ENCODE data around the gene AKAP9. TPM values are rescaled to one million over a fixed set of nuclear protein-coding genes. Genes with fewer than 3 reads are reported as not detected.

The AKAP9 gene
- total RNA-seq, 4 donors from 2014 or later, result 91.1 to 150 (median 124) TPM

GRCh38 chr7:91993976-91994375, 53.3 kb downstream of the AKAP9 start:
- H3K27me3 ChIP-seq, result no peaks in the 10 kb centered on the region
- no peak overlapping the region for H3K4me3 ChIP-seq (replicated peaks in 1 of 3)
- no peak for TF ChIP-seq CTCF (IDR thresholded peaks at IDR 0.05)
- TF ChIP-seq POLR2A (IDR thresholded peaks at IDR 0.05), result no peak
- intact Hi-C loops (cut with DNase I), result no loop called here
- H3K9me3 ChIP-seq, result no peaks in the 10 kb centered on the region
- no peaks in the 10 kb centered on the region for H3K4me1 ChIP-seq
- H3K36me3 ChIP-seq, result peaks cover 19 to 27% of the 10 kb centered on the region in 2 donors
- no peak overlapping the region for H3K27ac ChIP-seq
- DNase-seq, result no peak
- 87 to 92% methylated on average over 3 of the region's 3 CpGs for WGBS, 2 donors

DNA sequence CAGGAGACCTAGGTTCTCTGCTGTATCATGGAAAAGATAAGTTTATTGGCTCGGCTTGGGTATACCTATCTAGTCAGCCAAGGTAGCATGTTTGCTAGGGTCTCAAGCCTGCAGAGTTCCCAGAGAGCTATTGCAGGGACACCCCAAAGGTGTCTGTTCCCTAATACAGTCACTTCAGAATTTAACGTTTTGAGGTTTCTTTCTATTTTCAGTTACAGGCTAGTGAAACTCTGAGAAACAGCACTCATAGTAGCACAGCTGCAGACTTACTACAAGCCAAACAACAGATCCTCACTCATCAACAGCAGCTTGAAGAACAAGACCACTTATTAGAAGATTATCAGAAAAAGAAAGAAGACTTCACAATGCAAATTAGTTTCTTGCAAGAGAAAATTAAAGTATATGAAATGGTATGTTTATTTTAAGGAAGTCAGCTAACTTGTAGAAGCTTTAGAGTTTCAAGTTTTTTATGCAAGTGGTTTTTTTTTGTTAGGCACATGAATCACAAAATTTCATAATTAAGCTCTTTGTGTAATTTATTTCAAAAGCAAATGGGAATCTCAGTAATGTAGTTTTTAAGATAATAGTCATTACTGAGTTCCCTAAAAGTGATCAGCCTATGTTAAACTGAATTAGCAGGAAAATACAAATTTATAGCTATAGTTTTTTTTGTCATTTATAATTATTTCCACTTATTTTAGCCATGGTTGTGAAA, 54.9 kb downstream of the AKAP9 start:
- Histone ChIP-seq H3K36me3 (peaks cover 19 to 27% of the 10 kb centered on the region in 2 donors), H3K9me3 (no peaks in the 10 kb centered on the region), H3K4me3 (replicated peaks in 1 of 3) (no peak overlapping the region), H3K27ac (no peak overlapping the region), H3K4me1 (no peaks in the 10 kb centered on the region), H3K27me3 (no peaks in the 10 kb centered on the region)
- intact Hi-C loops (cut with DNase I), result no loop called here
- no peak for DNase-seq
- TF ChIP-seq POLR2A (IDR thresholded peaks at IDR 0.05) (no peak), CTCF (IDR thresholded peaks at IDR 0.05) (no peak)
- 87 to 91% methylated on average over 2 of the region's 2 CpGs for WGBS, 2 donors

DNA sequence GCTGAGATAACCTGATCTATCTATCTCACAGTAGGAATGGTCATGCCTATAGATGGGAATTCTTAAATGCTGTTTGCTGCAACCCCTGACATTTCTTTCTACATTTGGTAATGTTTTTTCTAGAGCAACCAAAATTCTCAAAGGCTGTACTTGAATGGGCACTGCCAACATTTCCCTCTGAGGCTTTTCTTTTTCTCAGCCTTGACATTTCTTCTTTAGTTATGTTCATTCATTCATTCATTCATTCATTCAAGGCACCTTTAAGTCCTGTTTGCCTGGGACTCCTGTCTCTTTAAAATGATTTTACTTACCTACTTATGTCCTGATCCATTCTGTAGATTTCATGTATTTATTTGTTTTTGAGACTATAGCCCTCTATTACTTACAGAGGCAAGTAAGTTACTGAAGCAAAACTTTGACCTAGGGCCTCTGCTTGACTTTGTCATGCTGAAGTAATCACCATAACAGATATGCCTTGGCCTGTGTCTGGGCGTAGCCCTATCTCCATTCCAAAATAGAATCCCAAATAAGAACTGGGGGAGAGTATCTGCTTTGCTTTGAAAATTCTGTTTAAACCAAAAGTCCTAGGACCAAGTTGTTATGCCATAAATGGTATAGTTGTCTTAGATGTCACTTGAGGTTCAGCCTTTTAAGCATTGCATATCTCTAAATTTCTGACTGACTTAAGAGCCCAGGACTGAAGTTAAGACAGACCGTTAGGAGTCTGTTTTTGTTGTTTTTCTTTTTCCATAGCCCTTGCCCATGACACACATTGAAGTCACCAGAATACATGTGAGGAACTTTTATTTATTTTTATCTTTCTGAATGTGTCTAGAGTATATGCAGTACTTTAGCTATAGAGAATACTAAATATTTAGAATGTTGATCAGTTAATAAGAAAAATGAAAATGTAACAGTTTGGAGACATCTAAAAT, 59.2 kb downstream of the AKAP9 start:
- Histone ChIP-seq H3K9me3 (no peaks in the 10 kb centered on the region), H3K27ac (no peak overlapping the region), H3K36me3 (peaks cover 21 to 22% of the 10 kb centered on the region in 2 donors), H3K27me3 (no peaks in the 10 kb centered on the region), H3K4me1 (no peaks in the 10 kb centered on the region), H3K4me3 (replicated peaks in 1 of 3) (no peak overlapping the region)
- intact Hi-C loops (cut with DNase I), result no loop called here
- TF ChIP-seq CTCF (IDR thresholded peaks at IDR 0.05) (no peak), POLR2A (IDR thresholded peaks at IDR 0.05) (no peak)
- DNase-seq, result no peak
- WGBS, 2 donors, result 97 to 100% methylated on average over 2 of the region's 2 CpGs

GRCh38 chr7:92002720-92003119, 62.1 kb downstream of the AKAP9 start:
- Histone ChIP-seq H3K4me1 (no peaks in the 10 kb centered on the region), H3K9me3 (no peaks in the 10 kb centered on the region), H3K27me3 (no peaks in the 10 kb centered on the region), H3K36me3 (peaks cover 7 to 10% of the 10 kb centered on the region in 2 donors), H3K4me3 (replicated peaks in 1 of 3) (no peak overlapping the region), H3K27ac (no peak overlapping the region)
- DNase-seq, result no peak
- intact Hi-C loops (cut with DNase I), result no loop called here
- 96 to 98% methylated on average over 1 of the region's 1 CpG for WGBS, 2 donors
- TF ChIP-seq POLR2A (IDR thresholded peaks at IDR 0.05) (no peak), CTCF (IDR thresholded peaks at IDR 0.05) (no peak)

DNA sequence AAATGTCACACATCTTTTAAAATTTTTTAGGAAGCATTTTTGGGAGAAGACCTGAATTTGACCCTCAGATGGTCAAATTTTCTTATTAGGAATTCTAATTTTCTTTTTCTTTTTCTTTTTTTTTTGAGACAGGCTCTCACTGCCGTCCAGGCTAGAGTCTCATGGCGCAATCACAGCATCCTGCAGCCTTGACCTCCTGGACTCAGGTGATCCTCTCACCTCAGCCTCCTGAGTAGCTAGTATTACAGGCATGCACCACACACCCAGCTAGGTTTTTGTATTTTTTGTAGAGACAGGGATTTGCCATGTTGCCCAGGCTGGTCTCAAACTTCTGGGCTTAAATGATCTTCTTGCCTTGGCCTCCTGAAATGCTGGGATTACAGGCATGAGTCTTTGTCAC, 65.4 kb downstream of the AKAP9 start:
- intact Hi-C loops (cut with DNase I), result no loop called here
- H3K9me3 ChIP-seq, result no peaks in the 10 kb centered on the region
- no peak overlapping the region for H3K4me3 ChIP-seq (replicated peaks in 1 of 3)
- H3K27me3 ChIP-seq, result no peaks in the 10 kb centered on the region
- DNase-seq, result no peak
- 96 to 100% methylated on average over 2 of the region's 2 CpGs for WGBS, 2 donors
- no peak overlapping the region for H3K27ac ChIP-seq
- H3K4me1 ChIP-seq, result no peaks in the 10 kb centered on the region
- TF ChIP-seq CTCF (IDR thresholded peaks at IDR 0.05) (no peak), POLR2A (IDR thresholded peaks at IDR 0.05) (no peak)
- H3K36me3 ChIP-seq, result peaks cover 2 to 5% of the 10 kb centered on the region in 2 donors
